GF-D8 (cell line): Measurements from ENCODE around the gene SF3B3.
"Not testable (repeated sequence)": the region's sequence is repeated elsewhere in the genome, so short reads cannot be mapped to it uniquely, and the experiment has no call there.

Experiments used
- DNase-seq: peaks from one replicate; lab custom pipeline; 2025; lab: John Stamatoyannopoulos, UW

The SF3B3 gene

DNA sequence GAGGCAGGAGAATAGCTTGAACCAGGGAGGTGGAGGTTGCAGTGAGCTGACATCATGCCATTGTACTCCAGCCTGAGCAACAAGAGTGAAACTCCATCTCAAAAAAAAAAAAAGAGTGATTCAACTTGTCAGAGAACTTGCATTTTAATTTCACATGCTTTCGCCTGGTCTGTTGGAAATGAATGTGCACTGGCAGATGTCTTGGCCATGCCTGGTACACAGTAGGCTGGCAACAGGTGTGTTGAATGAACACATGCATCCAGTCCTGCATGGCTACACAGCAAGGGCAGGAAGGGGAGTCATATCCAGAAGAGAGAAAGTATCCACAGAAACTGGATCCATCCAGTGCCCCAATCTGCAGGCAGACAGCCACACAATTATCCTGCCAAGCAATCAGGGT lies 11.8 kb upstream of the SF3B3 start:
- no peak for DNase-seq

DNA sequence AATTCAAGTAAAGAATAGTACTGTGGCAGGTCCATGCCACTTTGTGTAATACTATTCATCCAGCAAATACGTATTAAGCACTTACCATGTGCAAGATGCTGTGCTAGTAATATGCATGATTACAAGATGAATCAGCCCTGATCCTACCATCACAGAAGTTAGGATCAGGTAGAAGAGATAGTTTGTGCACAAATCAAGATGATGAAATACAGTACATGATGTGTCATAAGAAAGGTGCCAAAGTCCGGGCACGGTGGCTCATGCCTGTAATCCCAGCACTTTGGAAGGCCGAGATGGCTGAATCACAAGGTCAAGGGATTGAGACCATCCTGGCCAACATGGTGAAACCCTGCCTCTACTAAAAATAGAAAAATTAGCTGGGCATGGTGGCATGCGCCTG lies 11.2 kb upstream of the SF3B3 start:
- no peak for DNase-seq

DNA sequence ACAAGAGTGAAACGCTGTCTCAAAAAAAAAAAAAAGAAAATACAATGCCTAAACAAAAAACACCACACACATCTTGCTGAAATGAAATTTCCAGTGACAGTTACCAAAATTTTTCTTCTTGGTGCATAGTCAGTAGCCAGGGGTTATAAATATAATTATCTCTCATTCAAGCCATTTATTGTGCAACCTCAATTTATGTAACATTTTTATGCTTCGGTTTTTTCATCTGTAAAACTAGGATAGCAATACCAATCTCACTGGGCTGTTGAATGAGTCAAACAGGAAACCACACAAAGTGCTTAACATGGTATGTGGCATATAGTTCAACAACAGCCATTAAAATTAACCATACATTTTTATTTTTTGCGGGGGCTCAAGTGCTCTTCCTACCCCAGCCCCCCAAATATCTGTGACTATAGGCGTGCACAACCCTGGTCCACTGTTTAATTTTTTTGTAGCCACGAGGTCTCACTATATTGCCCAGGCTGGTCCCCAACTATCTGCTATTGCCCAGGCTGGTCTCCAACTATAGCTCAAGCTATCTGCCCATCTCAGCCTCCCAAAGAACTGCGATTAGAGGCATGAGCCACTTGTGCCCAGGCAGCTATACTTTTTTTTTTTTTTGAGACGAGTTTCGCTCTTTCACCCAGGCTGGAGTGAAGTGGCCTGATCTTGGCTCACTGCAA lies 2.9 kb upstream of the SF3B3 start:
- peak; percentile 48 for DNase-seq

DNA sequence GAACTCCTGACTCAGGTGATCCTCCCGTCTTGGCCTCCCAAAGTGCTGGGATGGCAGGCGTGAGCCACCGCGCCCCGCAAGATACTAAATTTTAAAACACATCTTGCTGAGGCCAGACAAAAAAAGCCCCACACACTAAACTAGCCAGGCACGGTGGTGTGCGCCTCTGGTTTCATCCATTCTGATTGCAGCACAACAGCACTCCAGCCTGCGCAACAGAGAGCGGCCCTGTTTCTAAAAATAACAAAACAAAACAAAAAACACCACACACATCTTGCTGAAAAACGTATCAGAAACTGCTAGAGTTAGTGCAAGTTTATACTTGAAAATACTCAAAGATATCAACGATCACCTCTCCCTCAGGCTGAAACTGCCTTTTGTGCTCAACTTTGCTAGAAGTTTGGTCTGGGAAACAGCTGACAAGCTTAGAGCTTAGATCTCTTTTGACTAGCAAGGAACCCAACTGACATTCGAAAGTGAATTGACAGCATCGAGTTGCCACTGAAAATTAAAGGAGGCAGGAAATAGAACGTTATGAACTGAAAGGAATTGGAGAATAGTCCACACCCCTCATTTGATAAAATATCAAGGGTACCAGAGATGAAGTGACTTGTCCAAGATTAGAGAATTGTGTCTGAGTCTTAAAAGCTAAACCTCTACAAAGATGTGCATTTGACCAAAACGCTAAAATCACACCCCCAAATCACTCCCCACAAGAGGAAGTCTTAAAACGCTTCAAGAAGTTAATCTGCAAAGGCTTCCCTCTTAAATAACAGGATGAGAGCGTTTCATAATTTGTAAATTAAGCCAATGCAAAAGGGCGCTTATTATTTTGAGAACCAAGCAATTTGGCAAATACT lies 1.2 kb upstream of the SF3B3 start:
- no peak for DNase-seq

DNA sequence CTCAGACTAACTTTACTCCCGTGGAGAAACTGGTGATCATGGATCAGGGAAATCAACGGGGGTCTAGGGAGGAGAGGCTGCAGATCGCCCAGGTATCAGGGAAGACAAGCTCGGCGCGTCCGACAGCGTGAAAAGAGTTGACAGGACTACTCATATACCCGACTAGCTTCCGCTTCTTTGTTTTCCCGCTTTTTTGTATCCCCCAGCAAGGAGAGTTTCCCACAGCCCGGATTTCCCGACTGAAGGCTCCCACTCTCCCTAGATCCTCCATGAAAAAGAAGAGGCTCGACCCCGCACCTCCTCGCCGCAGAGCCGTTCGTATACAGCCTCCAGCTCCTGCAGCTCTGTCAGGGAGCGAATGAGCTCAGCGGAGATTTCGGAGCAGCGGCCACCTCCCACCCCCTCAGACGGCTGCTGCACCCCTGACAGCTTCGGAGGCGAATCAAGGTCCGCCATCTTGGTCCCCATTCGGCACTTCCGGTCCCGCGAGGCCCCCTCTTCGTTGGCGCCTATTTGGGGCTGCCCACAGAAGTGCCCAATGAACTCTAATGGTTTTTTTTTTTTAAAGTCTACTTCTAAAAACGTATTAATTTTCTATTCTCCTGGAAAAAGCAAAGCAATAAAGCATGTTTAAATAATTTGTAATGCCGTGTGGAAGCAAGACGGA lies 407 bp upstream of the SF3B3 start, which contains the start of gene COG4:
Gene COG4 (minus strand): TSS at position 479 of the 667 bp plus-strand sequence. CDS start 11 bp downstream, at position 468.
- peak; percentile 66 for DNase-seq

DNA sequence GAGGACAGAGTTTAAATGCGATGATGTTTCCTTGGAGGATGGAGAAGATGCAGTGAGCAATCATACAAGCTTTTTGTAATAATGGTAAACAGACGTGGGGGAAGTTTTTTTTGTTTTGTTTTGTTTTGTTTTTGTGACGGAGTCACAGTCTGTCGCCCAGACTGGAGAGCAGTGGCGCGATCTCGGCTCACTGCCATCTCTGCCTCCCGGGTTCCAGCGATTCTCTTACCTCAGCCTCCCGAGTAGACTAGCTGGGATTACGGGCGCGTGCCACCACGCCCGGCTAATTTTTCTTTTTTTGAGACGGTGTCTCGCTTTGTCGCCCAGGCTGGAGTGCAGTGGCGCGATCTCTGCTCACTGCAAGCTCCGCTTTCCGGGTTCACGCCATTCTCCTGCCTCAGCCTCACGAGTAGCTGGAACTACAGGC lies 796 bp downstream of the SF3B3 start:
- DNase-seq: not testable (repeated sequence)

DNA sequence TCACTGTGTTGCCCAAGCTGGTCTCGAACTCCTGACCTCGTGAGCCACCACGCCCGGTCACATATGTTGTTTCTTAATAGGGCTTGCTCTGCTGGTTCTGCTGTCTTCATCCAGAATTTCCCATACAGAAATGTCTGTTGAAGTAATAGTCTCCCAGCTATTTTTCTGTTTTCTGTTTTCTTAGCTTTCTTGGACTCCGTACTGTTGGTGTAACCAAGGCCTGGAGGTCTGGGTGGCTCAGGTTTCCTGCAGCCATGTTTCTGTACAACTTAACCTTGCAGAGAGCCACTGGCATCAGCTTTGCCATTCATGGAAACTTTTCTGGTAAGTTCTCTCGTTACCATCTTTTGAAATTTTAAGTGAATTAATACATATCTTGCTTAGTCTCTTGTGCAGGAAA lies 2.8 kb downstream of the SF3B3 start:
- no peak for DNase-seq

DNA sequence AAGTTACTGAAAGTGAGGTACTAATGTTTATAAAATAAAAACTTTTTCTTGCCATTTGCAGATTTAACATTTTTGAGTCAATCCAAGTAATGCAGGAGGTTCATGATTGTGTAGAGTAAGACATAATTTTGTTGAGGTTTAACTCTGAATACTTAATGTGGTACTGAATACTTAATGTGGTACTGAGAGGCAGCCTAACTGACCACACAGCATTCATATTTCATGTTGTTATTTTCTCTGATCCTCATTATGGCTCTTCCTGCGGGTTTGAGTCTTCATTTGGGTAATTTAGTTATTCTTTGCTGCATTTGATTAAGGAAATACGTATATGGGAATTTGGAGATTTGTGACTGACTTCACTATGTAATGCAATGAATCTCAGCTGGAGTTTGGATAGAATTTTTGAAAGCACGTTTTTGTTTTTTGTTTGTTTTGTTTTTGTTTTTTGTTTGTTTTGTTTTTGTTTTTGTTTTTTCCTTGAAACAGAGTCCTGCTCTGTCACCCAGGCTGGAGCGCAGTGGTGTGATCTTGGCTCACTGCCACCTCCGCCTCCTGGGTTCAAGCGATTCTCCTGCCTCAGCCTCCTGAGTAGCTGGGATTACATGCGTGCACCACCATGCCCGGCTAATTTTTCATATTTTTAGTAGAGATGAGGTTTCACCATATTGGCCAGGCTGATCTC lies 3.8 kb downstream of the SF3B3 start:
- no peak for DNase-seq

DNA sequence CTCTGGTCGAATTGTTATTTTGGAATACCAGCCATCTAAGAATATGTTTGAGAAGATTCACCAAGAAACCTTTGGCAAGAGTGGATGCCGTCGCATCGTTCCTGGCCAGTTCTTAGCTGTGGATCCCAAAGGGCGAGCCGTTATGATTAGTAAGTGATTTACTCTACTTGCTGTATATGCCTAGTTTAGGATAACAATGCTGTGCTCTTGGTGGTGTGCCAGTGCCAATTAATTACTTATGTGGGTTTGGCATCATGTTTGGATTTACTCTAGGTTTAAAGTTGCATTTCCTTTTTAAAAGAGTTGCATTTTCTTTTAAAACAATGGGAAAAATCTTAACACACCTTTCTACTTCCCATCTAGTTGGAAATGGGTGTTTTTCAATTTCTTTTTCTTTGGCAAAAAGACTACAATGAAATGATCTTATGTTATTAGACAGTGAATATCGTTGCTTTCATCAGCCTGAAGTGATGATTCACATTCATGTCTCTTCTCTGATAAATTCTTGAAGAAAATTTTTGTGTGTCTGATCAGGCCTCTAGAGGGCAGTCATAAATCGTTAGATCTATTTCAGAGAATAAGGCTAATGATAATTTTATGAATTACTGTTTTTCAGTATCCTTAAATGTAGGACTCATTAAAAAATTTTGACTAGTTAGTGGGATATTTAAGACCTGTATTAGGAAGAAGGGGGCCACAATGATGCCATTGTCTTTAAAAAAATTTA lies 5.6 kb downstream of the SF3B3 start:
- no peak for DNase-seq

DNA sequence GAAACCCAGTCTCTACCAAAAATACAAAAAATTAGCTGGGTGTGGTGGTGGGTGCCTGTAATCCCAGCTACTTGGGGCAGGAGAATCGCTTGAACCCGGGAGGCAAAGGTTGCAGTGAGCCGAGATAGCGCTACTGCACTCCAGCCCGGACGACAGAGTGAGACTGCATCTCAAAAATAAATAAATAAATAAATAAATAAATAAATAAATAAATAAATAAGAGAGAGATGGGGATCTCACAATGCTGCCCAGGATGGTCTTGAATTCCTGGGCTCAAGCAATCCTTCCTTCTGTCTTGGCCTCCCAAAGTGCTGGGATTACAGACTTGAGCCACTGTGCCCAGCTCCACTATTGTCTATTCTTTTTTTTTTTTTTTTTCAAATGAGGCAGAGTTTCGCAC lies 6.3 kb downstream of the SF3B3 start:
- DNase-seq: not testable (repeated sequence)

DNA sequence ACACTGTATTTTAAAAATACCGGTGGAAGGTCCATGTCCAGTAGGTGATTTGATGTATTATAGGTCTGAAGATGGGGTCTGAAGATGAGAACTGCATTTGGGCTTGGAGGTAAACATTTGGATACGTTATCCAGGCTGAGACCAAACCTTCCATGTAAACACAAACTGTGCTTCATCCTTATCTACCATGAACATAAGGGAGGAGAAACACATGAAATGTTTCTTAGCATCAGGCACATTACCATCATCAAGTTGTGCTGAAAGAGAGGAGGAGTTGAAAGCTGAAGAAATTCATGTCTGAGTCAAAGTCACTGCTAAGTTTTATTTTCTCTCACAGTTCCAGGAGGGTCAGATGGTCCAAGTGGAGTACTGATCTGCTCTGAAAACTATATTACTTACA lies 11.4 kb downstream of the SF3B3 start:
- no peak for DNase-seq

DNA sequence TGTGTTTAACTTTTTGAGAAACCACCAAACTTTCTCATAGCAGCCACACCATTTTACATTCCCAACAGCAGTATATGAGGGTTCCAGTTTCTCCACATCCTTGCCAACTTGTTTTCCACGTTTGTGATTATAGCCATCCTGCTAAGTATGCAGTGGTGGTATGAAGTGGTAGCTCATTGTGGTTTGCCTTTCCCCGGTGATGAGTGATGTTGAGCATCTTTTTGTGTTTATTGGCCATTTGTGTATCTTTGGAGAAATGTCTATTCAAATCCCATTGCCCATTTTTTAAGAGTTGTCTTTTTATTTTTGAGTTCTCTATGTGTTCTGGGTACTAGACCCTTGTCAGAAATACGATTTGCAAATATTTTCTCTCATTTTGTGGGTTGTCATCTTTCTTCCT lies 17.4 kb downstream of the SF3B3 start:
- no peak for DNase-seq

DNA sequence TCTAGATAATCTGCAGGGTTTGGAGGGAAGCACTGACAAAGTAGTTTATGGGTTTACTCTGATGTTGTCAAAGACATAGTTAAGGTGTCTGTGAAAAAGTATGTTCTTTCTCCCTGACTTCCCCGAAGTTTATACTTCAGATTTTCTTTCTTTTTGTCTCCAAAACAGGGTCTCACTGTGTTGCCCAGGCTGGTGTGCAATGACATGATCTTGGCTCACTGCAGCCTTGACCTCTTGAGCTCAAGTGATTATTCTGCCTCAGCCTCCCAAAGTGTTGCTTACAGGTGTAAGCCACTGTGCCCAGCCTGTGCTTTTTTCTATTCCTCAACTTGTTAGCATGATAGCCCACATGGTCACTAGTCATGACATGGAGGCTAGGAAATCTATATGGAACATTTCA lies 20.9 kb downstream of the SF3B3 start:
- no peak for DNase-seq

DNA sequence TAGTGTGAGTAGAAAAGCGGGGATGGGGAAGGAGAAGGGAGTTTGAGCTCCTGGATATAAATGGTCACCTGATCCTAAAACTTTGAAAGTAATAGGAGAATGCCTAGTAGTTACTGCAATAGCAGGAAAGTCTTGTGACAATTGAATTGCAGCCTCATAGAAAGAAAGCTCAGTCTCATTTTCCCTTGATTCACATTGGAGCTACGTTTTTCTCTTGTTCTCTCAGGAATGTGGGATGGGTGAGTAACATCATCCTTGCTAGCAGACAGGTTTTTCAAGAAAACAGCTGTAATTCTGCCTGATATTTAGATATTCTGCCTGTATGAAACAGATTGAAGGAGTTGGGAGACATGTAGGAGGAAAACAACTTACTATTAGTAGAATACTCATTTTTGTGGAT lies 25.3 kb downstream of the SF3B3 start:
- no peak for DNase-seq

DNA sequence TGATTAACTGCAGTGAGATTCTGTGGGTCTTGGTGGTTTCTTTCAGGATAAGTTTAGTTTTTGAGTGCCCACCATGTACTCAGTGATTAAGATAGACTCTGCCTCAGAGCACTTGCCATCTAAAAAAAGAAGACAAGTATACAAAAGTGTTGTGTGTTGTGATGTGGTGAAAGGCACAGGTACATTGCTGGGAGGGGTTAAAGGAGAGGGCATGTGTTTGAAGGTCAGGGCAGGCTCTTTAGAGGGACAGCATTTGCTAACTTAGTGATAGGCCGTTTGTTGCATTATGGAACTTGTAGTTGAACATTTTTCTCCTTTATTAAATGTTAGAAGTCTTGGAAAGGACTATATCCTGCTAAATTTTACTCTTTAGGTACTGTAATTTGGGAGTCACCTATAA lies 26.5 kb downstream of the SF3B3 start:
- DNase-seq: no peak

DNA sequence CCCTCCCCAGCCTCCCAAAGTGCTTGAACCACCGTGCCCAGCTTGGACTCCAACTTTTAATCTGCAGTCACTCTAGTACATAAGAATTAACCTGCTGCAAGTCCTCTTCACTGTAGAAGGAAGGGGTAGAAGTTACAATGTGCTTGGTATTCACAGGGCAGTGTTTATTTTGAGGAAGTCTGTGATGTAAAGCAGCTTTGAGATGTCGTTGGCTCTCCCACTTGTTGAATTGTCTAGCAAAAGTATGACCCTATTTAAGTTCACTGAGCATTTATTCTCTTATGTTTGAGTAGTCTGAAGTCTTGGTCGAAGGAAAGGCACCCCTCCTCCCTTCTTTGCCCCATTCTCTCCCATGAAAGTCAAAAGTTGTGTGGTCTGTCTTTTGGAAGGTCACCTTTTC lies 28.2 kb downstream of the SF3B3 start:
- DNase-seq: no peak

DNA sequence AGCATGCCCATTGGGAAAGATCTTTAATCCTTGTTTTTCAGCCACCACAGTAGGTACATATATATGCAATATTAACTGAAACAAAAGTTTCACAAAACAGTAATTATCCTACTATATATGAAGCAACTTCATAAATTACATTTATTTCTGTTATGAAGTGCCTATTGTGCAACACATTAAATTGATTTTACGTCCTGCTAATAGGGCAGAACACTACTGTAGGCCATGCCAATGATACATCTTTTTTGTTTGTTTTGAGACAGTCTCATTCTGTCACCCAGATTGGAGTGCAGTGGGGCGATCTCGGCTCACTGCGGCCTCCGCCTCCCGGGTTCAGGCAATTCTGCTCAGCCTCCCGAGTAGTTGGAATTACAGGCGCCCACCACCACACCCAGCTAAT lies 29.1 kb downstream of the SF3B3 start:
- DNase-seq: no peak

DNA sequence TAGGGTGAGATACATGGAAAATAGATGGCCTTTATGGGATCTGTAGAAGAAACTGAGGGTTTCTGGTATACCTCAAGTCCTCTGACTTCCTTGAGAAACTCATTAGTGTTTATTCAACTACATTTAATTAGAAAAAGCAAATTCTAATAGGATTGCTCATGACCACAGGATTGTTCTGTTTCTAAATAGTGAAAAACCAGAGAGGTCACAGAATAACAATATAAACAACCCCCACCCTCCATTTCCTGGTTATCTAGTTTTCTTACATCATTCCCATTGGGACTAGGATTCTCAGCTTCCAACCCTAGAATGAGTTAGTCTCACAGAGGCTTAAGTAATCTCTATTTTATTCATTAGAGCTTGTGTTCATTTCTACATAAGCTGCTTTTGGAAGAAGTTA lies 30.0 kb downstream of the SF3B3 start:
- DNase-seq: no peak

DNA sequence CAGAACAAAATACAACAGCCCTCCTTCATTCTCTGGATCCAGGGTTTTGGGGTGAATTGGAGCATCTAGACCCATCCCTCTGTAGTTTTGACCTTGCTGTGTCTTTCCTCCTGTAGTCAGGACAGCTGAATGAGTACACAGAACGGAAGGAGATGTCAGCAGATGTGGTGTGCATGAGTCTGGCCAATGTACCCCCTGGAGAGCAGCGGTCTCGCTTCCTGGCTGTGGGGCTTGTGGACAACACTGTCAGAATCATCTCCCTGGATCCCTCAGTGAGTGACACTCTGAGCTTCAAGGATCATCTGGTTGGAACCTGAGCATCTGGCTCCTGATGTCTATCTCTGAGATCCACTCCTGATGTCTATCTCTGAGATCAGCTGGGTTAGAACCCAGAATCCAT lies 32.4 kb downstream of the SF3B3 start:
- no peak for DNase-seq

DNA sequence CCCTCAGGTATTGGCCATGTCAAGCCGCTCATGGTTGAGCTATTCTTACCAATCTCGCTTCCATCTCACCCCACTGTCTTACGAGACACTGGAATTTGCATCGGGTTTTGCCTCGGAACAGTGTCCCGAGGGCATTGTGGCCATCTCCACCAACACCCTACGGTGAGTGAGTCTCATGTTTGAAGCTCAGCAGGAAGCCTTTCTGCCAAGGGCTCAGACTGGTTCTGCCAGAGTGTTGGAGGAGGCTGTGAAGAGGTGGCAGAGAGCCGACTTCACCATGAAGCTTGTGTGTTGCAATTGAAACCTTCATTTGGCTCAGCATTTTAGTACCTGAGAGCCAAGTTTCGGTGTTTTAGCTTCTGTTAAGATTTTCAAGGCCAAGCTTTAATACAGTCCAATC lies 38.0 kb downstream of the SF3B3 start:
- DNase-seq: no peak

DNA sequence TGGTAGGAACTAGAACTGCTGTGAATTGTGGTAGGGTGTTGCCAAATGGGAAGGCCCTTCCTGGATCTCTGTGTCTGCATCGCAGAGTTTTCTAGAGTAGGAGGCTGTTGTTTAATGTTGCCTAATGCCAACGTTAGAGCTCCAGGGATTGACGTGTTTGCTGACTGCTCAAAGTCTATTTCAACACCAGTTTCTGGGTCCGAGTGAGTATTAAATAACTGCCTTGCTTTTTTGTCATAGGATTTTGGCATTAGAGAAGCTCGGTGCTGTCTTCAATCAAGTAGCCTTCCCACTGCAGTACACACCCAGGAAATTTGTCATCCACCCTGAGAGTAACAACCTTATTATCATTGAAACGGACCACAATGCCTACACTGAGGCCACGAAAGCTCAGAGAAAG lies 40.0 kb downstream of the SF3B3 start:
- DNase-seq: no peak

DNA sequence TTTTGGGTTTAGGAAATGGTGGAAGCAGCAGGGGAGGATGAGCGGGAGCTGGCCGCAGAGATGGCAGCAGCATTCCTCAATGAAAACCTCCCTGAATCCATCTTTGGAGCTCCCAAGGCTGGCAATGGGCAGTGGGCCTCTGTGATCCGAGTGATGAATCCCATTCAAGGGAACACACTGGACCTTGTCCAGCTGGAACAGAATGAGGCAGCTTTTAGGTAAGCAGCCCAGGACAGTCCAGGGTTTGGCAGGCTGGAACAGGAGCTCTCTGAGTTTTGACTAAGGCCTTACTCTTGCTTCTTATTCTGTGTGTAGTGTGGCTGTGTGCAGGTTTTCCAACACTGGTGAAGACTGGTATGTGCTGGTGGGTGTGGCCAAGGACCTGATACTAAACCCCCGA lies 41.4 kb downstream of the SF3B3 start:
- DNase-seq: no peak
